HG03457 (cell line): Measurements from ENCODE around the gene MOV10L1.

Experiments used
- ATAC-seq: cut with Tn5 transposase; IDR thresholded peaks from one replicate; pipeline ENCODE4 v1.9.1; 2021; ENCODE audit warnings: moderate number of reproducible peaks; ENCODE audit not compliant: unreplicated experiment

MOV10L1 gene

GRCh38 chr22:50101870-50102565 is 12.2 kb downstream of the MOV10L1 start:
- no peak for ATAC-seq

- ATAC-seq: no peak
Observed at GRCh38 chr22:50102946-50103345, 13.1 kb downstream of the MOV10L1 start.

- no peak for ATAC-seq
Observed at GRCh38 chr22:50104141-50104544, 14.3 kb downstream of the MOV10L1 start.

- no peak for ATAC-seq
Observed at GRCh38 chr22:50105208-50106100, 15.6 kb downstream of the MOV10L1 start.

GRCh38 chr22:50107529-50107928 is 17.7 kb downstream of the MOV10L1 start:
- ATAC-seq: no peak

GRCh38 chr22:50111056-50111455 is 21.2 kb downstream of the MOV10L1 start:
- ATAC-seq: no peak

- ATAC-seq: no peak
Observed at GRCh38 chr22:50112151-50113118, 22.6 kb downstream of the MOV10L1 start.

GRCh38 chr22:50114221-50115021 is 24.6 kb downstream of the MOV10L1 start:
- ATAC-seq: no peak

- ATAC-seq: no peak
Observed at GRCh38 chr22:50115693-50116092, 25.9 kb downstream of the MOV10L1 start.

- ATAC-seq: no peak
Observed at GRCh38 chr22:50117168-50117762, 27.5 kb downstream of the MOV10L1 start.

- ATAC-seq: no peak
Observed at GRCh38 chr22:50118129-50118528, 28.3 kb downstream of the MOV10L1 start.

- no peak for ATAC-seq
Observed at GRCh38 chr22:50118557-50119168, 28.9 kb downstream of the MOV10L1 start.

GRCh38 chr22:50119169-50119767 is 29.5 kb downstream of the MOV10L1 start:
- ATAC-seq: no peak

GRCh38 chr22:50119768-50120251 is 30.0 kb downstream of the MOV10L1 start:
- no peak for ATAC-seq

- no peak for ATAC-seq
Observed at GRCh38 chr22:50121202-50121740, 31.5 kb downstream of the MOV10L1 start.

- ATAC-seq: no peak
Observed at GRCh38 chr22:50123119-50123518, 33.3 kb downstream of the MOV10L1 start.

- ATAC-seq: no peak
Observed at GRCh38 chr22:50125029-50125428, 35.2 kb downstream of the MOV10L1 start.

- ATAC-seq: no peak
Observed at GRCh38 chr22:50129121-50129736, 39.4 kb downstream of the MOV10L1 start.
